Measurements from ENCODE around the gene HRCT1.
A peak's percentile ranks its signal among the peaks of the same experiment; 100 is the strongest.
"Not testable (repeated sequence)": the region's sequence is repeated elsewhere in the genome, so short reads cannot be mapped to it uniquely, and the experiment has no call there.

Gene HRCT1

DNA sequence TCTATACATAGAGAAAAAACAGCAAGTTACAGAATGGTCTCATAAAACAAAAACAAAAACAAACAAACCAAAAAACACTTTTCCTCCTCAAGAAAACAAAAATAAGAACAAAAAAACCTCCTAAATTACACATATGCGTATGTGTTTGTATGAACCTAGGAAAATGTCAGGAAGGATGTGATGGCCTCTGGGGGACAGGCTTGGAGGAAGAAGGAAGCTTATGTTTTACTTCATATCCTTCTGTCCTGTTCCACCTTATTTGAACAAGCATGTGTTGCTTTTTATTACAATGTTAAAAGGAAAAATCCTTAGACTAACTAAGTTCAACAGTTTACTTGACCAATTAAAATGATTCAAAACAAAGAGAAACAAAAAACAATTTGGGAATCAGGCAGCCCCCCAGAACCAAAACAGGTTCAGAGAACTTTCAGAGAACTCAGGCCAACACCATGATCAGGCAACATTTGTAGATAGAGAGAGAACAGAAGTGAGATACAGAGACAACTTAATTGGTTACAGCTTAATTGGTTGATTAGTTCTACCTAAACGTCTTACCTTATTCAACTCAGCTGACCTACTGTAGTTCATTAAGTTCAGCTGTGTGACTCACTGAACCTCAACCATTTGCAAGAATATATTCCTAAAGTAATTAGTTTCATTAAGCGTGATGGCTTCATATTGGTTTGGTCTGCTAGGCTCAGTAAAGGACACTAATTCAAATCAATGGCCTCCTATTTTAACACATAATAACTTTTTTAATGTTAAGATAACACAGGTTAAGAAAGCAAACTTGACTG lies 13.4 kb downstream of the HRCT1 start:
- no peak for DNase-seq
- no peak overlapping the region for H3K4me3 Mint-ChIP-seq
- H3K9me3 Mint-ChIP-seq, result no peaks in the 10 kb centered on the region
- H3K36me3 Mint-ChIP-seq (ENCODE audit: low read depth), result no peaks in the 10 kb centered on the region
- H3K4me1 Mint-ChIP-seq, result peaks cover 17% of the 10 kb centered on the region
- H3K27ac Mint-ChIP-seq, result no peak overlapping the region
- no peaks in the 10 kb centered on the region for H3K27me3 Mint-ChIP-seq
- ATAC-seq, result no peak

DNA sequence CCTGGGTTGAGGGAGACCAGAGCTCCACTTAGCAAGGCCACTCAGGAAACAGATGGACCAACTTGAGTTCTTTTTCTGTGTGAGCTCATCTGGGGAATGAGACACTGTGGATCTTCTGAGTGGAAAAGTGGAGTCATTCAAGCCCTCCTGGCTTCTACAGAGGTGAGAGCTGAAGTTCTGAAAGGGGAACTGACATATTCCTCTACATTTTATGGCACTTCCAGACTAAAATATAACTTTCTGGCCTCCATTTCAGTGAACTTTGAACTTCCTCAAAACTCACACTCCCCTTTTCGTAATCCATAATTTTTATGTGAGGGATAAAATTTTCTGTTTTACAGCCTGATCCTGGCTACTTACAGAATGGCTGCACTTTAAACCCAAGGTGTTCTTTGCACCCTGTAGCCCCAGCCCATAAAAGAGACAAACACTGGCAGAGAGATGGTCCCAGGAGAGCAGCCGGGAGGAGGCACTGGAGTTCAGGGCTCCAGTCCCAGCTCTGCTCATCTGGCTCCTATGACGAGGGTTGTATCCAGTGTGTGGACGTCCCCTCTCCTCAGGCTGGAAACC lies 14.1 kb downstream of the HRCT1 start:
- Mint-ChIP-seq H3K27ac (no peak overlapping the region), H3K9me3 (no peaks in the 10 kb centered on the region), H3K36me3 (ENCODE audit: low read depth) (no peaks in the 10 kb centered on the region), H3K27me3 (no peaks in the 10 kb centered on the region), H3K4me3 (no peak overlapping the region), H3K4me1 (peaks cover 23% of the 10 kb centered on the region)
- DNase-seq, result no peak
- no peak for ATAC-seq

DNA sequence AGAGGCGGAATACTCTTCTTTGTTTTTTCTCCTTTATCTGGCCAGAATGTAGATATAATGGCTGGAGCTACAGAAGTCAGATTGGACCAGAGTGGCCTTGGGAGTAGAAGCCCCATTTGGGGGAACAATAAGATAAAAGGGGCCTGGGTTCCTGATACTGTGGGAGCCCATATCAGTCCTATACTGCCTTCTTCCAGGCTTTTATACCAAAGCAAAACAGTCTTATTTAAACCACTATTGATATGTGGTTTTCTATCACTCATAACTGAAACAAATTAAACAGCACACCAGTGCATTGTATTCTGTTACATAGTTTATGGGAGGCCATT lies 17.6 kb downstream of the HRCT1 start:
- no peak for ATAC-seq

DNA sequence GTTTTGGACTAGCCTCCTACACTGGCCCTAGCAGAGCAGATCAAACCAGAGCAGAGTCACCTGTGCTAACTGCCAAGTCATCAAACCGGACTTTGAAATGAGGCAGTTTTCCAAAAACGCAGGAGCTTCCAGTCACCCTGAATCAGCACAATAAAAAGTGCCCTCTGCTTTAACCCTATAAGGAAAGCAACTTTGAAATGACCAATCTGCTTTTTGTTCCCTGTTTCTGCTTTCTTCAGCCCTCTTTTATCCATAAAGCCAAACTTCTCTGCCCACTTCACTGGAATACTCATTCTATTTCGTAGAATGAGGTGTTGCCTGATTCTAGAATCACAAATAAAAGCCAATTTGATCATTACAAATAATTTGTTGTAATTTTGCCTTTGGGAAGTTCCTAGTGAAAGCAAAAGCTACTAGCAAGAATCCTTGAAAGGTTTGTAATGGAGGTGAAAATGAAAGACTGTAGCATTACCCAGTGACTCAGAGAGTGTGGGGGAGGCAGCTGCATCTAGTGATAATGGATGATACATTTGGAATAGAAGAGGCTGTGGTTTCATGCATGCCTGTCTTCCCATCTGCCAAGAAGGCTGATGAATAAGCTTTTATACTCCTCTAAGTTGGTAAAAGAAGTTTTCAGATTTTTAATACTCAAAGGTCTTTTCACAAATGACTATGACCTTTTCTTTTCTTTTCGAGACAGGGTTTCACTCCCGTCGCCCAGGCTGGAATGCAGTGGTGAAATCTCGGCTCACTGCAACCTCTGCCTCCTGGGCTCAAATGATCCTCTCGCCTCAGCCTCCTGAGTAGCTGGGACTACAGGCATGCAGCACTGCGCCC lies 18.1 kb downstream of the HRCT1 start:
- Mint-ChIP-seq H3K27ac (peak overlapping the region; percentile 47), H3K4me3 (peak overlapping the region; percentile 38)
- ATAC-seq, result peak; percentile 93

More for the DNA sequence above, 17.6 kb downstream of the HRCT1 start:
- no peak overlapping the region for H3K27ac Mint-ChIP-seq
- H3K4me3 Mint-ChIP-seq, result no peak overlapping the region
- H3K27me3 Mint-ChIP-seq, result peaks cover 2% of the 10 kb centered on the region
- peaks cover 23% of the 10 kb centered on the region for H3K4me1 Mint-ChIP-seq
- no peaks in the 10 kb centered on the region for H3K9me3 Mint-ChIP-seq
- no peaks in the 10 kb centered on the region for H3K36me3 Mint-ChIP-seq (ENCODE audit: low read depth)
- DNase-seq, result no peak

DNA sequence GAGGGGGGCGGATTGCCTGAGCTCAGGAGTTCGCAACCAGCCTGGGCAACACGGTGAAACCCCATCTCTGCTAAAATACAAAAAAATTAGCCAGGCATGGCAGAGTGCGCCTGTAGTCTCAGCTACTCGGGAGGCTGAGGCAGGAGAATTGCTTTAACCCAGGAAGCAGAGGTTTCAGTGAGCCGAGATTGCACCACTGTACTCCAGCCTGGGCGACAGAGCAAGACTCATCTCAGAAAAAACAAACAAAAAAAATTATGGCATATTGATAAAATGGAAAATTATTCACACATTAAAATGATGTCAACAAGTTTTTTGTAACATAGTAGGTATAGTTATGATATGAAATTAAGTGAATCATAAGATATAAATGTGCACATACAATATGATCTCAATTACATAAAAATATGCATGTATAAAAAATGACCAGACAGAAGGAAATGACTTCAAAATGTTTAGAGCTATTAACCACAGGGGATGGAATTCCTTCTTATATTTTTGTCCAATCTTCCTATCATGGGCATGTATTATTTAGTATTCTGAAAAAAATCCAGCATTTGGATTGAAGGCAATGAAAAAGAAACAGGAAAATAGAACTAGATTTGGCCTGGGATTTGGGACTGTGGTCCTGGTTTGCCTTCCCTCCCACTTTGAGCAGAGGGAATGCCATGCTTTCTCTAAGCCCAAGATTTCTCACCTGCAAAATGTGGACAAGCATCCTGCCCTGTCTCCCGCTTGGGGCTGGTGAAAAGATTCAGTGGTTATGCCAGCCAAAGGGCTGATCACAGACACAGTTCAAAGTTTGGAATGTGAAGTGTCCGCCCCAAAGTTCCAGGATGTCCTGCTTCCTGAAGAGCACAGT lies 22.8 kb downstream of the HRCT1 start:
- no peak overlapping the region for H3K27ac Mint-ChIP-seq

More for the DNA sequence above, 18.1 kb downstream of the HRCT1 start:
- peaks cover 2% of the 10 kb centered on the region for H3K27me3 Mint-ChIP-seq
- H3K36me3 Mint-ChIP-seq (ENCODE audit: low read depth), result no peaks in the 10 kb centered on the region
- H3K9me3 Mint-ChIP-seq, result no peaks in the 10 kb centered on the region
- peaks cover 23% of the 10 kb centered on the region for H3K4me1 Mint-ChIP-seq
- DNase-seq, result peak; percentile 25

DNA sequence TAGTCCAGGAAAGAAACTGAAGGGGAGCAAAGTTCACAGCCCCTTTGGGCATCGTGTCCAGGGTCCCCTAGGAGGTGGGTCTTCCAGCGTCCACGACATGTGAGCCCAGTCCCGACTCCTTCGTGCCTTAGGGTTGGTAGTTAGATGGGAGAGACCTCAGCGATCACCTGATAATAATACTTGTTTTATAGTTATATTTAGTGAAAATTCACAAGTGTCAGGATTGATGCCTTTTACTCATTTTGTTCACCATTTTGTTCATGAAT lies 23.4 kb downstream of the HRCT1 start:
- no peaks in the 10 kb centered on the region for H3K9me3 Mint-ChIP-seq
- ATAC-seq (no peak), DNase-seq (no peak)
- H3K4me3 Mint-ChIP-seq, result no peak overlapping the region
- no peak overlapping the region for H3K27ac Mint-ChIP-seq
- peaks cover 2% of the 10 kb centered on the region for H3K27me3 Mint-ChIP-seq
- no peaks in the 10 kb centered on the region for H3K36me3 Mint-ChIP-seq (ENCODE audit: low read depth)
- peaks cover 18% of the 10 kb centered on the region for H3K4me1 Mint-ChIP-seq

More for the DNA sequence above, 22.8 kb downstream of the HRCT1 start:
- H3K9me3 Mint-ChIP-seq, result no peaks in the 10 kb centered on the region
- no peak overlapping the region for H3K4me3 Mint-ChIP-seq
- no peaks in the 10 kb centered on the region for H3K36me3 Mint-ChIP-seq (ENCODE audit: low read depth)
- DNase-seq (no peak), ATAC-seq (no peak)
- peaks cover 23% of the 10 kb centered on the region for H3K4me1 Mint-ChIP-seq
- H3K27me3 Mint-ChIP-seq, result peaks cover 2% of the 10 kb centered on the region

DNA sequence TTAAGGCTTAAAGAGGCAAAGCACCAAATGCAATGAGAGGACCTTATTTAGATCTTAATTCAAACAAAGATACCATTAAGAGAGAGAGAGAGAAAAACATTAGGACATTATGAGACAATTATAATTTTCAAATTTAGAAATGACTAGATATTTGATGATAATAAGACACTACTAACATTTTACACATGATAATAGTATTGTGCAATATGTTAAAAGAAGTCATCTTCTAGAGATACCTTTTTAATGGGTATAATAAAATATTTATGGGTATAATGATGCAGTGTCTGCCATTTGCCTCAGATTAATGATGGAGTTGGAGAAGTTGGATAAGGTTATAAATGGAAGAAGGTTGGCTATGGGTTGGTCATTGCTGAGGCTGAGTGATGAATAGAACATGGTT lies 24.5 kb downstream of the HRCT1 start:
- ATAC-seq, result no peak

DNA sequence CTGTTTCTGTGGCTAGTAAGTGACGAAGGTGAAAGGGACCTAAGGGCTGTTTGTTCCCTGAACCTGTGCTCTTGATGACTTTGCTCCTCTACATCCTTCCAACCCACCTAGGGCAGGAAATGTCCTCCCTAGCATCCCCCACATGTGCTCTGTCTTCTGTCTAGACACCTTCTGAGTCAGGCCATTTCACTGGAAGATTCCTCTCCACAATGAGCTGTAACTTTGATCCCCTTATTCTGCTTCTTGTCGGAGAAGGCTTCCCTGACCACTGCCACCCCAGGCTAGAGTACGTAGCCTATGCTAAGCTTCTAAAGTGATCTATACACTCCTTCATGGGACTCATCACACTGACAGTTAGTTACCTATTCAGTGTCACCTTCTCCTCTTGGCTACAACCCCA lies 25.0 kb downstream of the HRCT1 start:
- Mint-ChIP-seq H3K9me3 (no peaks in the 10 kb centered on the region), H3K4me1 (peaks cover 12% of the 10 kb centered on the region), H3K27me3 (peaks cover 2% of the 10 kb centered on the region), H3K36me3 (ENCODE audit: low read depth) (no peaks in the 10 kb centered on the region), H3K27ac (no peak overlapping the region), H3K4me3 (no peak overlapping the region)
- DNase-seq (no peak), ATAC-seq (no peak)

More for the DNA sequence above, 24.5 kb downstream of the HRCT1 start:
- no peaks in the 10 kb centered on the region for H3K9me3 Mint-ChIP-seq
- no peak overlapping the region for H3K27ac Mint-ChIP-seq
- DNase-seq, result no peak
- peaks cover 2% of the 10 kb centered on the region for H3K27me3 Mint-ChIP-seq
- H3K4me3 Mint-ChIP-seq, result no peak overlapping the region
- H3K4me1 Mint-ChIP-seq, result peaks cover 12% of the 10 kb centered on the region
- no peaks in the 10 kb centered on the region for H3K36me3 Mint-ChIP-seq (ENCODE audit: low read depth)

DNA sequence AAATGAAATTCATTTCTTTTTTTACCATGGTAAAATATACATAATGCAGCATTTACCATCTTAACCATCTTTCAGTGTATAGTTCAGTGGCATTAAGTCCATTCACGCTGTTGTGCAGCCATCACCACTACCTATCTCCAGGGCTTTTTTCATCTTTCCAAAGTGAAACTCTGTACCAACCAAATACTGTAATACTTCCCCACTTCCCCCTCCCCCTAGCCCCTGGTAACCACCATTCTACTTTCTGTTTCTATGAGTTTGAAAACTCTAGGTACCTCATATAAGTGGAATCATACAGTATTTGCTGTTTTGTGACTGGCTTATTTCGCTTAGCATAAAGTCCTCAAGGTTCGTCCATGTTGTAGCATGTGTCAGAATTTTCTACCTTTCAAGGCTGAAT lies 26.7 kb downstream of the HRCT1 start:
- no peak overlapping the region for H3K4me3 Mint-ChIP-seq
- ATAC-seq, result peak; percentile 85
- H3K36me3 Mint-ChIP-seq (ENCODE audit: low read depth), result peaks cover 1% of the 10 kb centered on the region
- H3K27ac Mint-ChIP-seq, result no peak overlapping the region
- H3K27me3 Mint-ChIP-seq, result no peaks in the 10 kb centered on the region
- no peak for DNase-seq
- peaks cover 18% of the 10 kb centered on the region for H3K4me1 Mint-ChIP-seq
- peaks cover 7% of the 10 kb centered on the region for H3K9me3 Mint-ChIP-seq

DNA sequence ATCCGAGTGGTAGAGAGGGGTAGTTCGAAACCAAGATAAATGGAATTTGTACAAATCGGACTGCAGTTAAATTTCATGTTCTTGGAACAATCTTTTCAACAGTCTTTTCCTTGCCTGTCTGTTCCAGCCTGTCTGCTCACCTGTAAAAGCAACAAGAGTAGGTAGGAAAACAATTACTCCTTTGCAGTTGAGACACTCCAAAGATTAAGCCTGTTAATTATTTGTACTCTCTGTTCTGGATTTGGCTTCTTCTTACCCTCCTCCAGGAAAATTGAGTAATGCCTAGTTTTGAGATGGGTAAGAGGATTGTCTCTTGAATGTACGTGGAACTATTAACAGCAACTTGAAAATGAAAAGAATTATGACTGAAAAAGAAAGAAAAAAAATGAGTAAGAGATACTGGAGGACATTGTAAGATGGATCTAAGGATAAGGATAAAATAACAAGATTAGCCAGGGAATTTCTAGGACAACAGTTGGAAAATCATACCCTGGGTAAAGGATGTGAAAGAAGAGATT lies 27.6 kb downstream of the HRCT1 start:
- peaks cover 1% of the 10 kb centered on the region for H3K36me3 Mint-ChIP-seq (ENCODE audit: low read depth)
- DNase-seq (no peak), ATAC-seq (no peak)
- peaks cover 26% of the 10 kb centered on the region for H3K4me1 Mint-ChIP-seq
- H3K4me3 Mint-ChIP-seq, result no peak overlapping the region
- no peaks in the 10 kb centered on the region for H3K27me3 Mint-ChIP-seq
- H3K27ac Mint-ChIP-seq, result no peak overlapping the region
- H3K9me3 Mint-ChIP-seq, result peaks cover 7% of the 10 kb centered on the region

DNA sequence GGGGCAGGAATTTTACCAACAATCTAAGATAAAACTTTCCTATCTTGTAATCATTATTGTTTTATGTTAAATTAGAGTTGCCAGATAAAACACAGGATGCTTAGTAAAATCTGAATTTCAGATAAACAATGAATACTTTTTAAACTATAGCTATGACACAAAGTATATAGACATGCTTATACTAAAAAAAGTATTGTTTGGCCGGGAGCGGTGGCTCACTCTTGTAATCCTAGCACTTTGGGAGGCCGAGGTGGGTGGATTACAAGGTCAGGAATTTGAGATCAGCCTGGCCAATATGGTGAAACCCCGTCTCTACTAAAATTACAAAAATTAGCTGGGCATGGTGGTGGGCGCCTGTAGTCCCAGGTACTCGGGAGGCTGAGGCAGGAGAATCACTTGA lies 28.1 kb downstream of the HRCT1 start:
- H3K4me1 Mint-ChIP-seq, result peaks cover 28% of the 10 kb centered on the region
- not testable (repeated sequence) for H3K36me3 Mint-ChIP-seq (ENCODE audit: low read depth); DNase-seq; H3K27me3 Mint-ChIP-seq; H3K9me3 Mint-ChIP-seq; H3K27ac Mint-ChIP-seq; H3K4me3 Mint-ChIP-seq; ATAC-seq

DNA sequence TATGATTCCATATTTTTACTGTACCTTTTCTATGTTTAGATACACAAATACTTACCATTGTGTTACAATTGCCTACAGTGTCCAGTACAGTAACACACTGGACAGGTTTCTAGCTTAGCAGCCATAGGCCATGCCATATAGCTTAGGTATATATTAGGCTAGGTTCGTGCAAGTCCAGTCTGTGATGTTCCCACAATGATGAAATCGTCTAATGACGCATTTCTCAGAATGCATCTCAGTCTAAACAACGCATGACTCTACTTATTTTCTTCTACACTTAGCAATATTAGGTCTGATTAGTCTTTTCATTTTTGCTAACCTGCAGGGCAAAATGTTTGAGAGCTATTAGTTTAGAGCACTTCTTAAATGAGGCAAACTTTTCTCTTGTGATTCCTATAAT lies 29.3 kb downstream of the HRCT1 start:
- DNase-seq (no peak), ATAC-seq (no peak)
- Mint-ChIP-seq H3K36me3 (ENCODE audit: low read depth) (peaks cover 1% of the 10 kb centered on the region), H3K9me3 (peaks cover 7% of the 10 kb centered on the region), H3K4me3 (no peak overlapping the region), H3K27me3 (no peaks in the 10 kb centered on the region), H3K27ac (no peak overlapping the region), H3K4me1 (peaks cover 37% of the 10 kb centered on the region)

DNA sequence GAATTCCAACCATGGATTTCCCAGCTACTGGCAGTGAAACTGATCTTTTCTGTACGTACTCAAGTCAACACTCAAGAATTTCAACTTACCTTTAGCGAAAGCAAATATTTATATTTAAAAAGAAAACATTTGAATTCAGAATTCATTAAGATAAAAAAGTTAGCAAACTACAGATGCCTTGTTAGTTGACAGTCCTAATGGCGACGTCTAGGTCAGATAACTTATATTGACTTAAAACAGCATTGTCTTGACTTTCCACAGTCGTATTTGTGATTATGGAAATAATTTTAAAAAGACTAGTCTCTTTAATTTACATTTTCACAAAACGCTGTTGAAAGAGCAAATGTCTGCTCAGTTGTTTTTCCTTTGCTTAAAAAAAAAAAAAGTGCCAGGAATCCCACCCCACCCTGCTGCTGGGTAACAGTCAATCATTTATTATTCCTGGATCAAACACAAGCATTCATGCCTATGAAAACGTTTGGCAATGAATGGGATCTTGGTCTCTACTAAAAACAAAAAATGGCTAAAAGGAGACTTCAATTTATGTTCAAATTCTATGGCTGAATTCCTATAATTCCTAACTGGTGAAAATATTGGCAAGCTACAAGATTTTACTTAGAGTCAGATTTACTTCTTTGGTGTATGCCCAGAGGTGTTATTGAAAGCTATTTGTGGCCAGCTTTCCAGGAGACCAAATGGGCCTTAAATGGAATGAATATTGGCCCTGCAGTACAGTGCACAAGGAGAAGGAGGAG lies 29.9 kb downstream of the HRCT1 start:
- ATAC-seq (no peak), DNase-seq (no peak)
- Mint-ChIP-seq H3K4me3 (no peak overlapping the region), H3K27me3 (no peaks in the 10 kb centered on the region), H3K4me1 (peaks cover 44% of the 10 kb centered on the region), H3K36me3 (ENCODE audit: low read depth) (peaks cover 1% of the 10 kb centered on the region), H3K9me3 (peaks cover 7% of the 10 kb centered on the region), H3K27ac (no peak overlapping the region)

DNA sequence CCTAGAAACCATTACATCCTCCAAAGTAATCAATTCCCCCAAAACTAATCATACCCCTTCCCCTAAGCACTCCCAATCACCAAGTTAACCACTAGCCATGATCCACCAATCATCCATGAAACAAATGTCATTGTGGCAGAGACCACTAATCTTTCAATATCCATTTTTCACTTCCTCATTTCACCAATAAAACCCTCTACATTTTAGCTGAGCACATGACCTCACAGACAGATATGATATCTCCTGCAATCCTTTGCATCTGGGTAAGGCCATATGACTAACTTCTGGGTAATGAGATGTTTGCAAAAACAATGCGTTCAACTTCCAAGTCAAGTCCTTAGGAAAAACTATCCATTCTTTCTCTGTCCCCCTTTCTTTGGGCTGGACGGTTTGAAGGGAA lies 31.2 kb downstream of the HRCT1 start:
- H3K27ac Mint-ChIP-seq, result no peak overlapping the region
- H3K9me3 Mint-ChIP-seq, result peaks cover 7% of the 10 kb centered on the region
- H3K4me1 Mint-ChIP-seq, result peaks cover 53% of the 10 kb centered on the region
- H3K36me3 Mint-ChIP-seq (ENCODE audit: low read depth), result peaks cover 1% of the 10 kb centered on the region
- H3K4me3 Mint-ChIP-seq, result no peak overlapping the region
- ATAC-seq (no peak), DNase-seq (no peak)
- no peaks in the 10 kb centered on the region for H3K27me3 Mint-ChIP-seq
